HepG2 (cell line): ENCODE data around the gene TRPV2. TPM values are rescaled to one million over a fixed set of nuclear protein-coding genes. Genes with fewer than 3 reads are reported as not detected.

Experiments
- ATAC-seq: fragments of 200-7000 bp; cut with Tn5 transposase; 3 replicates; pipeline ENCODE4 v1.9.1; 2020; ENCODE audit warnings: mild to moderate bottlenecking, moderate library complexity
- BruUV-seq: library from RNA; stranded (reverse); fragments of 400-500 nt; replicated peaks from 2 replicates; lab custom pipeline; 2021; lab: Mats Ljungman, UMichigan
- CTCF ChIA-PET: fragments of 300-600 bp; formaldehyde crosslinking; extraction: SDS; loops from one replicate; lab custom pipeline; 2021; ENCODE audit warnings: low total read pairs, inconsistent platforms, low intra/inter-chr PET ratio; lab: Yijun Ruan, JAX
- POLR2A ChIA-PET: fragments of 350-600 bp; sonication (Branson Sonifier 250); formaldehyde crosslinking; loops from one replicate; lab custom pipeline; 2020; ENCODE audit warnings: antibody characterized with exemption, inconsistent platforms; lab: Yijun Ruan, JAX
- DNase-seq: peaks from one replicate; pipeline ENCODE4 v3.0.0-alpha.2; 2015; ENCODE audit warnings: low spot score
- FAIRE-seq: peaks from 3 replicates; lab custom pipeline; 2011; peaks lifted over from hg19 to GRCh38; lab: Jason Lieb, UNC
- H2AFZ ChIP-seq: one replicate; pipeline ENCODE4 v1.6.1; 2011; ENCODE audit warnings: low read length, inconsistent platforms
- H3K27ac ChIP-seq: fragments of 300-600 bp; 3 replicates; pipeline ENCODE4 v1.8.0; 2011; ENCODE audit warnings: mixed run types, mild to moderate bottlenecking, mixed read lengths, low read length, inconsistent platforms; ENCODE audit not compliant: insufficient read depth; ENCODE audit errors: extremely low read length
- H3K27me3 ChIP-seq, 2 experiments: fragments of 200-600 bp in 1 of 2; 2 replicates in 1 of 2; 3 replicates in 1 of 2; pipeline versions ENCODE4 v1.6.0 to v1.8.0; 2011; ENCODE audit warnings: low read length in 2 of 2, mild to moderate bottlenecking in 2 of 2, moderate library complexity in 2 of 2, inconsistent platforms in 1 of 2; ENCODE audit not compliant: insufficient read depth in 2 of 2, control insufficient read depth in 1 of 2
- H3K36me3 ChIP-seq, 2 experiments: fragments of 200-600 bp in 1 of 2; replicated peaks in 1 of 2; 2 replicates in 1 of 2; 3 replicates in 1 of 2; pipeline versions ENCODE4 v1.5.1 to v1.8.0; 2011; ENCODE audit warnings: low read length in 2 of 2, inconsistent platforms in 1 of 2; ENCODE audit not compliant: insufficient read depth in 2 of 2, control insufficient read depth in 1 of 2
- H3K4me1 ChIP-seq: 2 replicates; pipeline ENCODE4 v1.5.1; 2012; ENCODE audit warnings: low read length, inconsistent platforms; ENCODE audit not compliant: insufficient read depth
- H3K4me2 ChIP-seq: 2 replicates; pipeline ENCODE4 v1.6.0; 2011; ENCODE audit warnings: low read depth, low read length, inconsistent platforms
- H3K4me3 ChIP-seq, 3 experiments: fragments of 200-600 bp in 1 of 3; sonication (generic), shearing (Covaris generic) in 1 of 3; replicated peaks in 1 of 3; 2 replicates each; pipeline ENCODE4 v1.5.1; 2011 to 2016; ENCODE audit warnings: low read length in 3 of 3, inconsistent platforms in 2 of 3, low read depth in 2 of 3, mild to moderate bottlenecking in 2 of 3, control low read depth in 1 of 3, mixed read lengths in 1 of 3; ENCODE audit not compliant: insufficient read depth in 1 of 3
- H3K79me2 ChIP-seq: one replicate; pipeline ENCODE4 v1.6.1; 2011; ENCODE audit warnings: low read length, inconsistent platforms; ENCODE audit not compliant: insufficient read depth
- H3K9ac ChIP-seq: 2 replicates; pipeline ENCODE4 v1.6.0; 2011; ENCODE audit warnings: mild to moderate bottlenecking, low read depth, low read length, inconsistent platforms; ENCODE audit not compliant: insufficient read depth
- H3K9me3 ChIP-seq: 2 replicates; pipeline ENCODE4 v1.5.1; 2012; ENCODE audit warnings: mild to moderate bottlenecking, low read length
- H4K20me1 ChIP-seq: 2 replicates; pipeline ENCODE4 v1.6.0; 2011; ENCODE audit warnings: inconsistent platforms, mild to moderate bottlenecking, low read length, moderate library complexity; ENCODE audit not compliant: insufficient read depth
- FOXP1 ChIP-seq, 2 experiments: fragments of 450-650 bp in 1 of 2; IDR thresholded peaks; 2 replicates each; pipeline ENCODE4 v1.6.1; 2017 to 2018; ENCODE audit warnings: antibody characterized with exemption in 1 of 2
- HIC2 ChIP-seq: sonication (generic); formaldehyde crosslinking; IDR thresholded peaks from 2 replicates; pipeline ENCODE4 v1.9.0; 2022; ENCODE audit warnings: low read depth, missing genetic modification reagents
- MBNL3 ChIP-seq: fragments of 250-450 bp; sonication (Bioruptor Pico); conservative IDR thresholded peaks from 2 replicates; pipeline ENCODE4 v1.8.0; 2022; ENCODE audit warnings: mild to moderate bottlenecking, inconsistent platforms
- POLR2AphosphoS5 ChIP-seq: IDR thresholded peaks from 2 replicates; pipeline ENCODE4 v1.6.1; 2012; ENCODE audit warnings: low read depth, low read length
- RCOR2 ChIP-seq: IDR thresholded peaks from 2 replicates; pipeline ENCODE4 v1.6.1; 2016; ENCODE audit warnings: missing biosample characterization, missing genetic modification reagents
- SNAPC5 ChIP-seq: sonication (generic); formaldehyde crosslinking; IDR thresholded peaks from 2 replicates; pipeline ENCODE4 v1.8.1; 2023; ENCODE audit warnings: mild to moderate bottlenecking, missing genetic modification reagents, borderline replicate concordance
- SSRP1 ChIP-seq: IDR thresholded peaks from 2 replicates; pipeline ENCODE4 v1.6.1; 2016; ENCODE audit warnings: control low read depth
- ZBTB46 ChIP-seq: sonication (generic); formaldehyde crosslinking; IDR thresholded peaks from 2 replicates; pipeline ENCODE4 v1.4.0; 2020; ENCODE audit warnings: mild to moderate bottlenecking, missing genetic modification reagents, borderline replicate concordance
- ZFYVE20 ChIP-seq: sonication (generic); formaldehyde crosslinking; IDR thresholded peaks from 2 replicates; pipeline ENCODE4 v1.8.0; 2023; ENCODE audit warnings: low read depth, mild to moderate bottlenecking, moderate library complexity, missing genetic modification reagents, borderline replicate concordance
- ZNF142 ChIP-seq: sonication (generic); formaldehyde crosslinking; IDR thresholded peaks from 2 replicates; pipeline ENCODE4 v1.4.0; 2020; ENCODE audit warnings: missing genetic modification reagents
- ZNF354B ChIP-seq: sonication (generic); formaldehyde crosslinking; IDR thresholded peaks from 2 replicates; pipeline ENCODE4 v1.8.0; 2022; ENCODE audit warnings: mild to moderate bottlenecking, missing genetic modification reagents
- ZNF546 ChIP-seq: sonication (generic); formaldehyde crosslinking; conservative IDR thresholded peaks from 2 replicates; pipeline ENCODE4 v1.8.1; 2023; ENCODE audit warnings: mild to moderate bottlenecking, missing genetic modification reagents
- ZNF614 ChIP-seq: IDR thresholded peaks from 2 replicates; pipeline ENCODE4 v1.6.1; 2018; ENCODE audit warnings: missing biosample characterization, missing genetic modification reagents, inconsistent platforms, borderline replicate concordance
- ZNF660 ChIP-seq: sonication (generic); formaldehyde crosslinking; IDR thresholded peaks from 2 replicates; pipeline ENCODE4 v1.5.1; 2020; ENCODE audit warnings: mild to moderate bottlenecking, low read depth, missing genetic modification reagents, borderline replicate concordance
- WGBS: methylation state at CpG from one replicate; pipeline ENCODE4 v1.1.6; 2017; ENCODE audit warnings: low lambda C conversion rate; 5-methylcytosine and 5-hydroxymethylcytosine counted together
- in situ Hi-C: cut with HindIII; loops from 2 replicates; pipeline ENCODE4 v1.10.0; 2017; ENCODE audit warnings: low pct_unique_long_range_greater_than_20kb; ENCODE audit not compliant: extremely low pct_ligation_motif_present
- intact Hi-C: fragments of 100-400 bp; cut with micrococcal nuclease; formaldehyde crosslinking; loops from one replicate; pipeline ENCODE4 v1.10.0; 2022; ENCODE audit not compliant: unreplicated experiment
- polyA plus RNA-seq, 8 experiments: library from polyadenylated mRNA; depleted of rRNA in 3 of 8; stranded (reverse) in 7 of 8; unstranded in 1 of 8; fragments of >200 nt; fragmentation: Illumina TruSeq in 4 of 8; extraction: Trizol in 4 of 8; gene quantifications; 2 replicates each; pipeline versions ENCODE4 v1.2.1 to v1.2.3, GENCODE V29; 2011 to 2016; ENCODE audit warnings: low read depth in 4 of 8, missing spikeins in 1 of 8, mixed read lengths in 1 of 8; ENCODE audit not compliant: insufficient read depth in 1 of 8
- total RNA-seq, 5 experiments: library from RNA; depleted of rRNA; stranded (reverse); fragments of >200 nt; fragmentation: Illumina TruSeq; extraction: Trizol; gene quantifications; 2 replicates each; pipeline ENCODE4 v1.2.3, GENCODE V29; 2016; ENCODE audit warnings: low read depth in 1 of 5

TRPV2 gene
- total and polyA plus RNA-seq, 2 of the 13 experiments (the other 11 are each of a cell fraction or from before 2014, with no cell fraction given): 13.6 to 21.3 TPM

GRCh38 chr17:16437083-16437482 is 21.7 kb downstream of the TRPV2 start (continued):
- TF ChIP-seq HIC2 (CRISPR knock-in tag) (no peak), ZNF660 (CRISPR knock-in tag) (no peak), ZFYVE20 (CRISPR knock-in tag) (no peak), MBNL3 (CRISPR knock-in tag) (no peak), RCOR2 (CRISPR knock-in tag) (no peak), FOXP1 (IDR thresholded peaks at IDR 0.05) (no peak), FOXP1 (CRISPR knock-in tag; IDR thresholded peaks at IDR 0.05) (no peak), ZNF546 (CRISPR knock-in tag) (no peak)

- FAIRE-seq: no peak
- BruUV-seq: TSS peak; percentile 98
- Histone ChIP-seq H3K9ac (peak overlapping the region; percentile 73), H3K9me3 (no peaks in the 10 kb centered on the region), H3K36me3 (peaks cover 15 to 33% of the 10 kb centered on the region in 2 experiments), H2AFZ (no peak overlapping the region), H3K27me3 (no peaks in the 10 kb centered on the region; a peak in 1 of 5 replicates), H3K27ac (peak overlapping the region; percentile 93), H3K4me3 (peak overlapping the region in 2 of 3 experiments; percentile 39 to 58; a peak in 4 of 6 replicates), H3K4me1 (peaks cover 72% of the 10 kb centered on the region), H3K4me2 (peak overlapping the region; percentile 80), H4K20me1 (peaks cover 37% of the 10 kb centered on the region), H3K79me2 (peaks cover 39% of the 10 kb centered on the region)
- no peak for ATAC-seq
- ChIA-PET POLR2A (interaction anchor here (0.6 to 10.1 kb wide), 45 partner anchors 9 to 1398 kb away, joined by 3 to 159 read pairs (median 6); partner anchors contain the start of genes CENPV, NCOR1, PIGL and SREBF1), CTCF (no interaction called here)
- WGBS: 24% methylated on average over 8 of the region's 8 CpGs
- intact Hi-C loops (no loop called here), in situ Hi-C loops (no loop called here)
- DNase-seq: no peak
- TF ChIP-seq SNAPC5 (CRISPR knock-in tag) (no peak), SSRP1 (0 out of 2 replicates have a peak, but pooled peaks have one; percentile 53), POLR2AphosphoS5 (peak; percentile 56), ZNF354B (CRISPR knock-in tag) (no peak), ZNF142 (no peak), ZNF614 (CRISPR knock-in tag) (no peak), ZBTB46 (CRISPR knock-in tag) (no peak)
Observed at GRCh38 chr17:16438173-16438556, 22.8 kb downstream of the TRPV2 start.
